IPS-NIHi7 (cell line): ENCODE measurements around the gene CHST8.
A peak's percentile ranks its signal among the peaks of the same experiment; 100 is the strongest.
"Not testable (repeated sequence)": the region's sequence is repeated elsewhere in the genome, so short reads cannot be mapped to it uniquely, and the experiment has no call there.

Experiments used
- DNase-seq: peaks from one replicate; pipeline ENCODE4 v3.0.0; 2012; ENCODE audit warnings: mixed read lengths; ENCODE audit errors: extremely low spot score

The CHST8 gene, protein sequence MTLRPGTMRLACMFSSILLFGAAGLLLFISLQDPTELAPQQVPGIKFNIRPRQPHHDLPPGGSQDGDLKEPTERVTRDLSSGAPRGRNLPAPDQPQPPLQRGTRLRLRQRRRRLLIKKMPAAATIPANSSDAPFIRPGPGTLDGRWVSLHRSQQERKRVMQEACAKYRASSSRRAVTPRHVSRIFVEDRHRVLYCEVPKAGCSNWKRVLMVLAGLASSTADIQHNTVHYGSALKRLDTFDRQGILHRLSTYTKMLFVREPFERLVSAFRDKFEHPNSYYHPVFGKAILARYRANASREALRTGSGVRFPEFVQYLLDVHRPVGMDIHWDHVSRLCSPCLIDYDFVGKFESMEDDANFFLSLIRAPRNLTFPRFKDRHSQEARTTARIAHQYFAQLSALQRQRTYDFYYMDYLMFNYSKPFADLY

GRCh38 chr19:33621811-33622504, at the start of gene CHST8:
Gene CHST8 (plus strand): TSS chr19:33621953. CDS start chr19:33689262, 67,309 bp downstream.
- DNase-seq: peak; percentile 92

DNA sequence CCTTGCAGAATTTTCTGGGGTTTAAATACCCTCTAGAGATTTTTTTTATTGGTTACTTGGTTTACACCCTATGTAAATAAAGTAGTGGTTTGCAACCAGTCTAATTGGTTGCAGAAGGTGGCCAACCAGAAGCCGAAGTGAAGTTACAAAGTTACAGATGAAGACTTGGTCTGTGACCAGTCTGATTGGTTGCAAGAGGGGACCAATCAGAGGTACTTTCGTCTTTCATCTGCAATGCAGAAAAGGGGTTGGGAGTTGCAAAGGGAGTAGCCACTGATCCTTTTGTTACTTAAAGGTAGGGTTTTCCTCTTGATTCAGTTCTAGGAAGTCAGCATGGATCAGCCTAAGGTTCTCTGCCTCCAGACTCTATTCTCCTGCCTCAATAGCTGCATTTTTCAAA, 48.8 kb upstream of the CHST8 start:
- no peak for DNase-seq

- DNase-seq: no peak
Observed at GRCh38 chr19:33574824-33575223, 46.9 kb upstream of the CHST8 start.

DNA sequence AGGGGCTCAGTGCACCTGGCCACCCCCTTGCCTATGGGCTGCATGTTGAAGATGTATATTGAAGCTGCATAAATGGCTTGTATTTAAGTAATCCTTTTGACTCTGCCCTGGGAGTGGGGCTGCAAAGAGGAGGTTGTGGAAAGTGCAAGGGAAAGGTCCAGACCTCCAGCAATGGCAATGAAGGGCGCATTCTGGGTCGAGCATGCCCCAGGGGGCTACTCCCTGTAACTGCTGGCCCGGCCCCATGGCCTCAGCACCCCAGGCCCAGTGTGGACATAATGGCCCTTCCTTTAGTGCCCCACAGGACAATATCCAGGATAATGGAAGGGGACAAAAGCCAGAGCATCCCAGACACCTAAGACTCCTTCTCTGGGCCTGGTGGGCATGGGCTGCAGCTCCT, 43.1 kb upstream of the CHST8 start:
- no peak for DNase-seq

- DNase-seq: no peak
Observed at GRCh38 chr19:33580026-33580644, 41.6 kb upstream of the CHST8 start.

GRCh38 chr19:33580645-33581037, 41.1 kb upstream of the CHST8 start:
- no peak for DNase-seq

DNA sequence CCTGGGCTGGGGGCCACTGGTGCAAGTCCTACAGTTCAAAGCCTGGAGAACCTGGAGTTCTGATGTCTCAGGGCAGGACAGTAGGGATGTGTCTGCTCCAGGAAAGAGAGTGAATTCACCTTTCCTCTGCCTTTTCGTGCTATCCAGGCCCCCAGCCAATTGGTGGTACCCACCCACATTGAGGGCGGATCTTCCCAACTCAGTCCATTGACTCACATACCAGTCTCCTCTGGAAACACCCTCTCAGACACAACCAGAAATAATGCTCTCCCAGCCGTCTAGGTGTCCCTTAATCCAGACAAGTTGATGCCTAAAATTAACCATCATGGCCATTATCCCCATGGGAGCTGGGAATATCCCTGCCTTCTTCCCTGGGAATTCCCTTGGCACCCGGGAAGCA, 38.8 kb upstream of the CHST8 start:
- no peak for DNase-seq

- no peak for DNase-seq
Observed at GRCh38 chr19:33587150-33587549, 34.6 kb upstream of the CHST8 start.

GRCh38 chr19:33590224-33590623, 31.5 kb upstream of the CHST8 start:
- no peak for DNase-seq

DNA sequence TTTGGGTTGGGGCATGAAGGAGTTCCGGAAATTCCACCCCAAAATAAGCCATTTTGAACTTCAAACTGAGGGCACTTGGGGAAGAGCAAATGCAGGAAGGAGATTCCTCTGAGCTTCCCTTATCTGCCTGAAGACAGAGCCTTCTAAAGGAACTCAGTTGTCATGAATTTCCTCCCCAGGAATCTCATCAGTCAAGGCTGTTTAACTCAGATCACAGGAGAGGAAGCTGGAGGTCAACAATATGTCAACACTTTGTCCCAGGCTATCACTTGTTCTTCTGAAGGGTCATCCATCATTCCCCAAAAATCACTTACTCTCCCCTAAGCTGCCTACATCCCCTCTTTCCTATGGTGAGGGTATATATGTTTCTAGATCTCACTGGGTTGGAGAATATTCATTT, 26.0 kb upstream of the CHST8 start:
- no peak for DNase-seq

DNA sequence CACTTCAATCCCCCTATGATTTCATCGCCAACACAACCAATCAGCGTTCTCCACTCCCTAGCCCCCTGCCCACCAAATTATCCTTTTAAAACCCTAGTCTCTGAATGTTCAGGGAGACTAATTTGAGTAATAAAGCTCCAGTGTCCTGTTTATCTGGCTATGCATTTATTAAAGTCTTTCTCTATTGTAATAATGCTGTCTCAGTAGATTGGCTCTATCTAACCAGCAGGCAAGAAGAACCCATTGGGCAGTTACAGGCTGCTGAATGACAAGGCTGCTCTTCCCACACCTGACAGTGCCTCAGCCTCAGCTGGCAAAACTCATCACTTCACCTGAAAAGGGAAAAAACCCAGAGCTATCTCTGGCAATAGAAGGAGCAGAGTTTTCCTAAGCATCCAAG, 20.2 kb upstream of the CHST8 start:
- no peak for DNase-seq

- DNase-seq: no peak
Observed at GRCh38 chr19:33602576-33603204, 19.1 kb upstream of the CHST8 start.

- no peak for DNase-seq
Observed at GRCh38 chr19:33603377-33603776, 18.4 kb upstream of the CHST8 start.

DNA sequence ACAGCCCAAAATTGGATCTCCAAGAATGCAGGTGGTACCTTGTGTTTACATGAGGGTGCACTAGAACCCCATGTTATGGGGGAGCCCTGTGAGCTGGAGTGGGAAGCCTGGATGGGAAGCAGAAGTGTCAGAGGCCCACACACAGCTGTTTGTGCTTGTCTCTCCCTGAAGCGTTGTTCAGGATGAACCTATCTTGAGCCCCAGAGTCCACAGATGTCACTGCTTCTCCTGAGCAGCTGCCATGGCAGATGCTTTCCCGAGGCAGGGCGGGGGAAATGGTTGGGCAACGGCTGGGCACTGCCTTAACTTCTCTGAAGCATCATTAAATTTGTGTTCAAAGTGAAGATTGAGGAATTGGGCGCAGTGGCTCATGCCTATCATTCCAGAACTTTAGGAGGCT, 17.1 kb upstream of the CHST8 start:
- DNase-seq: no peak

DNA sequence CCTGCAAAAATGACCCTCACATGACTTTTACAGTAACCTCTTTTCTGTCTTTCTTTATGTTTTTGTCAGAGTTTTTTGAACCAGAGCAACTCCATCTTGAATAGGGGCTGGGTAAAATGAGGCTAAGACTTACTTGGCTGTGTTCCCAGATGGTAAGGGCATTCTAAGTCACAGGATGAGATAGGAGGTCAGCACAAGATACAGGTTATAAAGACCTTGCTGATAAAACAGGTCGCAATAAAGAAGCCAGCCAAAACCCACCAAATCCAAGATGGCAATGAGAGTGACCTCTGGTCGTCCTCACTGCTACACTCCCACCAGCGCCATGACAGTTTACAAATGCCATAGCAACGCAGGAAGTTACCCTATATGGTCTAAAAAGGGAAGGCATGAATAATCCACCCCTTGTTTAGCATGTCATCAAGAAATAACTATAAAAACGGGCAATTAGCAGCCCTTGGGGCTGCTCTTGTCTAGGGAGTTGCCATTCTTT, 15.9 kb upstream of the CHST8 start:
- DNase-seq: not testable (repeated sequence)

DNA sequence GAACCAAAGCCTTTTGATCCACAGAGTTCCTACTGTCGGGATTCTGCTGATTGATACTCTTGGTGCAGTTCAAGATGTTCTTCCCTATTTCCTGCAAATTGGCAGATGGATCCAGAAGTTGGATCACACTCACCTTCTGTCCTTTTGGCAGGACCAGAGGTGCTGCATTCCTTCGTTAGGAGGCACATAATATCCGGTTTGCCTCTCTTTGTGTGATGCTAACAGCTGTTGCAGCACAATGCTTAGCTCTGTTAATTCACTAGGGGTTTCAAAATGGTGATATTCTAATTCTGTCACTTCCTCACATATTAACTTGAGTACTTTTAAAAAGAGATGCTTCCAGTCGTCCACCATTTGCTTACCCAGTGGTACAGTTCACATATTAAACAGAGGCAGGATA, 15.2 kb upstream of the CHST8 start:
- DNase-seq: no peak

DNA sequence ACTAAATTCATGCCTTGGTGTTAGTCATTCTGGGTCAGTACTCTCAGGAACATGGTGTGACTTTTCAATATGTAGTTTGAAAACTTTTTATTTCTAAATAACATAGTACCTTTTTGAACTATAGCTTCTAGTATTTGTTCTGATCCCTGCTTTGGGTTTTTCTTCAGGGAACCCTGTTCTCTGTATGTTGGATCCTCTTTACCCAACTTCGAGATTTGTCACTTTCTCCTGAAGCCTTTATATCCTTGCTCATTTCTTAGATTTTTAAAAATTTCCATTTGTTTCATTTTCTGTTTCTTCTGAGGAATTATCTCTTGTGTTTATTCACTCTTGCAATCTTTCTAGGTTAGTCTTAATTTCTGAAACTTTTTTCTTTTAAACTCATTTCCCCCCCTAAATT, 12.4 kb upstream of the CHST8 start:
- no peak for DNase-seq

GRCh38 chr19:33610588-33610987, 11.2 kb upstream of the CHST8 start:
- no peak for DNase-seq

GRCh38 chr19:33612928-33613619, 8.7 kb upstream of the CHST8 start:
- no peak for DNase-seq

DNA sequence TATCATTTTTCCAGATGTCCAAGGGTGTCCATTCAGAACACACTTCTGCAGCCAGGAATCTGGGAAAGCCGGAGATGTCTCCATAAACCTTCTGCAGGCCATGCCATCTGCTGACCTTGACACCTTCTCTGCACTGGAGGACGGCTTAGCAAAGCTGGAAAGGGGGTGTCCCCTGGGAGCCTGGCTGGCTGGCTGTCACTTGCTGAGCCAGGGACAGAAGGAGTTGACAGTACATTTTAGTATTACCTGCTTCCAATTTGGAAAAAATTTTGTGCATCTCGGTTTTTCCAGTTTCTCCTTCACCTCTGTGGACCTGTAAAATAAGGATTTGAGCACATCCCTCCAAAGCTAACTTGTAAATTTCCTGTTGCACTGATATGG, 8.1 kb upstream of the CHST8 start:
- DNase-seq: no peak

DNA sequence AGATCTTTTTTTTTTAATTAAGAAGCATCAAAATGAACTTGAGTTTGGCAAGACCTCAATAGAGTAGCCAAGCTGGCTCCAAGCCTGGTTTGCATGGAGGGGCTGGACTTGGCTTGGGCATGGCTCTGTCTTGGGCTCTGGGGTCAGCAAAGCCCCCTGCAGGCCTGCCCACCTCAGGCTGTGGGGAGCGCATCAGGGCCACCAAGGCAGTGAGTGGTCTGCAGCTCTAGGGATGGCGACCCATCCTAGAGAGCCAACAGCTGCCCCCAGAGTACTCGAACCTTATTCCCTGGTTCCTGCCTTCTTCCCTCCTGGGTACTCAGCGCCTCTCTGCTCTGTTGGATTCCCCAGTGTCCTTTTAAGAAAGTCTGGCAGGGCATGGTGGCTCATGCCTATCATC, 5.4 kb upstream of the CHST8 start:
- no peak for DNase-seq

DNA sequence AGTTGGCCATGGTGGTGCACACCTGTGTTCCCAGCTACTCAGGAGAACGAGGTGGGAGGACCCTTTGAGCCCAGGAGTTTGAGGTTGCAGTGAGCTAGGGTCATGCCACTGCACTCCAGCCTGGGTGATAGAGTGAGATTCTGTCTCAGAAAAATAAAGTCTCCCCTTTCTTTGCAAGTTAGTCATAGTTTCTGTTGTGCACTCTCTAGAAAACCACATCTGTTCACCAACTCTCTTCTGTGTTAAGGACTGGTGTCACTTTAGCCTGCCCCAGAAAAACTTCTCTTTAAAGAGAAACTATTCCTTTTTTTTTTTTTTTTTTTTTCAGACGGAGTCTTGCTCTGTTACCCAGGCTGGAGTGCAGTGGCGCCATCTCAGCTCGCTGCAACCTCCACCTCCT, 4.9 kb upstream of the CHST8 start:
- DNase-seq: no peak
